Measurements from ENCODE around the gene SH2D5. TPM values are rescaled to one million over a fixed set of nuclear protein-coding genes. Genes with fewer than 3 reads are reported as not detected.
A peak's percentile ranks its signal among the peaks of the same experiment; 100 is the strongest.

The SH2D5 gene
- polyA plus RNA-seq, 2 of the 4 experiments (the other 2 are of a cell fraction): 3.2 to 7.2 TPM

- Histone ChIP-seq H3K4me3 (no peak overlapping the region), H3K9me3 (no peaks in the 10 kb centered on the region), H3K4me2 (no peak overlapping the region), H3K4me1 (peaks cover 12% of the 10 kb centered on the region), H3K27ac (no peak overlapping the region)
- ChIA-PET POLR2A (no interaction called here), CTCF (interaction anchor here (0.6 to 1.5 kb wide), 2 partner anchors 10 to 27 kb away, joined by 3 read pairs; partner anchors contain the start of gene KIF17)
- FAIRE-seq (no peak), DNase-seq (ENCODE audit: low read depth in 1 of 2, low spot score in 1 of 2) (no peak), ATAC-seq (no peak)
- 84% methylated on average over 7 of the region's 9 CpGs for WGBS (ENCODE audit: missing lambda C conversion rate)
- TF ChIP-seq JUNB (IDR thresholded peaks at IDR 0.05) (no peak), SMC3 (IDR thresholded peaks at IDR 0.05) (no peak), RAD21 (conservative IDR thresholded peaks at IDR 0.05 in 1 of 2, IDR thresholded peaks at IDR 0.05 in 1 of 2) (no peak), CBX8 (IDR thresholded peaks at IDR 0.05) (no peak), HDAC2 (IDR thresholded peaks at IDR 0.05) (no peak), ZFP36 (IDR thresholded peaks at IDR 0.05; ENCODE audit: borderline replicate concordance, partially characterized antibody) (peak; percentile 50), TP53 (CRISPR knock-in tag; IDR thresholded peaks at IDR 0.05) (no peak)
Observed at GRCh38 chr1:20728371-20729154, 3.9 kb downstream of the SH2D5 start.

- H3K9me3 ChIP-seq: no peaks in the 10 kb centered on the region
- H3K4me2 ChIP-seq: no peak overlapping the region
- no peak for DNase-seq (ENCODE audit: low read depth in 1 of 2, low spot score in 1 of 2)
- ATAC-seq: no peak
- TF ChIP-seq, protein P1, sequence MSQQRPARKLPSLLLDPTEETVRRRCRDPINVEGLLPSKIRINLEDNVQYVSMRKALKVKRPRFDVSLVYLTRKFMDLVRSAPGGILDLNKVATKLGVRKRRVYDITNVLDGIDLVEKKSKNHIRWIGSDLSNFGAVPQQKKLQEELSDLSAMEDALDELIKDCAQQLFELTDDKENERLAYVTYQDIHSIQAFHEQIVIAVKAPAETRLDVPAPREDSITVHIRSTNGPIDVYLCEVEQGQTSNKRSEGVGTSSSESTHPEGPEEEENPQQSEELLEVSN (IDR thresholded peaks at IDR 0.05; ENCODE audit: borderline replicate concordance, low read depth): no peak
- TF ChIP-seq RAD21 (conservative IDR thresholded peaks at IDR 0.05 in 1 of 2, IDR thresholded peaks at IDR 0.05 in 1 of 2): 0 out of 5 replicates have a peak, but pooled peaks have one; percentile 4 to 13
- POLR2A ChIA-PET: no interaction called here
- H3K4me1 ChIP-seq: peaks cover 9% of the 10 kb centered on the region; the same call in 1 of the 3 replicates
- H3K27ac ChIP-seq: 0 out of 6 replicates have a peak overlapping the region, but pooled peaks of 1 of the 2 experiments have one; percentile 12
- 84% methylated on average over 9 of the region's 13 CpGs for WGBS (ENCODE audit: missing lambda C conversion rate)
- no peak overlapping the region for H3K4me3 ChIP-seq
- FAIRE-seq: no peak
- CTCF ChIA-PET: interaction anchor here (1.5 to 2.1 kb wide), 2 partner anchors 26 to 31 kb away, joined by 3 to 6 read pairs; no protein-coding TSS in a partner anchor
Observed at GRCh38 chr1:20727746-20728316, 4.7 kb downstream of the SH2D5 start.

DNA sequence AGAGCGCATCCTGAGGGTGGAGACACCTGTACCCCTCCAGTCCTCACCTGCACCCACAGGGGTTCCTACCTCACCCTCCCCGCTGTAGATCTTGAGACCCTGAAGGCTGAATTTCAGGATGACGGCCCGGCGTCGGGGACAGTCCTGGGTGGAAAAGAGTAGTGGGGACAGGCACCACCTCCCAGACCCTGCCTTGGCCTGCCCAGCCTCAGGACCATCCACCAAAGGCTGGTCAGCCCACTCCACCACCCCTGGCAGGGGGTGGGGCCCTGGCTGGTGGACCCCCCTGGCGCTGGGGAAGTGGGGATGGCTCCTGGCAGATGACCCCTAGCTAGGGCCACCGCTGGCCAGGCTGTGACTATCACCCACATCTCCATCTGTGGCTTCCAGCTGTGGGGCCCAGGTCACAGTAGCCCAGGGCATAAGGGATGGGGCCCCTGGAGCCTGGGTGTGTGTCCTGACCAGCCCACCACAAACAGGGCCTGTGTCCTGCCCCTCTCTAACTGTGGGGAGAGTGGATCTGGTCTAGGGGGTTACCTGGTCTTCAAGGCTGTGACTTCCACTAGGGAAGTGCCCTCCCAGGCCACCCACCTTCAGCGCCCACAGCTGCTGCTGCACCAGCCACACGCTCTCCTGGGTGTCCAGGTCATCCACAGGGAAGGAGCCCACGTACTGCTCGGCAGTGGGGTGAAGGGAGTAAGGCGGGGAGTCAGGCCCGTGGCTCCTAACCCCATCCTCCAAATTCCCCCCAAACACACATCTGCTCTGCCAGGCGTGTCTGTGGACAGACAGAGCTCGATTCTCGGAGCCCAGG is 5.4 kb downstream of the SH2D5 start:
- WGBS (ENCODE audit: missing lambda C conversion rate): 95% methylated on average over 8 of the region's 17 CpGs
- no peaks in the 10 kb centered on the region for H3K9me3 ChIP-seq
- H3K4me3 ChIP-seq: no peak overlapping the region
- 0 out of 6 replicates have a peak overlapping the region, but pooled peaks of 1 of the 2 experiments have one; percentile 12 for H3K27ac ChIP-seq
- TF ChIP-seq GATA3 (IDR thresholded peaks at IDR 0.05; ENCODE audit: borderline replicate concordance) (no peak), SMC3 (IDR thresholded peaks at IDR 0.05) (no peak), USF2 (IDR thresholded peaks at IDR 0.05) (no peak), CBX2 (IDR thresholded peaks at IDR 0.05; ENCODE audit: borderline replicate concordance, low read depth) (no peak), CEBPB (IDR thresholded peaks at IDR 0.05) (no peak), KDM1A (IDR thresholded peaks at IDR 0.05; ENCODE audit: low read depth) (no peak), JUN (IDR thresholded peaks at IDR 0.05) (no peak), BHLHE40 (IDR thresholded peaks at IDR 0.05; ENCODE audit: low read depth, low read length) (no peak), EHF (CRISPR knock-in tag; IDR thresholded peaks at IDR 0.05) (no peak), TP53 (CRISPR knock-in tag; IDR thresholded peaks at IDR 0.05) (no peak), POLR2A (IDR thresholded peaks at IDR 0.05; ENCODE audit: low read length) (no peak), HMGXB4 (CRISPR knock-in tag; IDR thresholded peaks at IDR 0.05; ENCODE audit: borderline replicate concordance) (no peak), NPAS2 (CRISPR knock-in tag; IDR thresholded peaks at IDR 0.05; ENCODE audit: borderline replicate concordance) (no peak)
- TF ChIP-seq, protein P2, sequence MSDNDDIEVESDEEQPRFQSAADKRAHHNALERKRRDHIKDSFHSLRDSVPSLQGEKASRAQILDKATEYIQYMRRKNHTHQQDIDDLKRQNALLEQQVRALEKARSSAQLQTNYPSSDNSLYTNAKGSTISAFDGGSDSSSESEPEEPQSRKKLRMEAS (IDR thresholded peaks at IDR 0.05): no peak
- ChIA-PET CTCF (interaction anchor here (2.1 kb wide), 1 partner anchor 30 kb away, joined by 6 read pairs; no protein-coding TSS in a partner anchor), POLR2A (no interaction called here)
- ATAC-seq: no peak
- FAIRE-seq: no peak
- H3K4me2 ChIP-seq: no peak overlapping the region
- peaks cover 9% of the 10 kb centered on the region; the same call in 1 of the 3 replicates for H3K4me1 ChIP-seq
- no peak for DNase-seq (ENCODE audit: low read depth in 1 of 2, low spot score in 1 of 2)

All from A549 (cell line).